Suppressor macrophage treated with lipopolysaccharide for 4 hours (primary cell): ENCODE results near the gene ZNF536.
A peak's percentile ranks its signal among the peaks of the same experiment; 100 is the strongest.
"Not testable (repeated sequence)": the region's sequence is repeated elsewhere in the genome, so short reads cannot be mapped to it uniquely, and the experiment has no call there.

Source experiments
- DNase-seq: peaks from one replicate; pipeline ENCODE4 v3.0.0-alpha.2; 2020

ZNF536 gene

GRCh38 chr19:30497034-30497433 lies 124.8 kb downstream of the ZNF536 start:
- no peak for DNase-seq

- DNase-seq: not testable (repeated sequence)
Observed at GRCh38 chr19:30498085-30498484, 125.9 kb downstream of the ZNF536 start.

GRCh38 chr19:30498707-30499106 lies 126.5 kb downstream of the ZNF536 start:
- no peak for DNase-seq

GRCh38 chr19:30504272-30504671 lies 132.1 kb downstream of the ZNF536 start:
- no peak for DNase-seq

- no peak for DNase-seq
Observed at GRCh38 chr19:30512176-30513081, 140.2 kb downstream of the ZNF536 start.

GRCh38 chr19:30513082-30513411 lies 140.9 kb downstream of the ZNF536 start:
- DNase-seq: no peak

GRCh38 chr19:30516111-30516510 lies 143.9 kb downstream of the ZNF536 start:
- no peak for DNase-seq

GRCh38 chr19:30516531-30516930 lies 144.3 kb downstream of the ZNF536 start:
- DNase-seq: no peak

GRCh38 chr19:30518965-30519606 lies 146.9 kb downstream of the ZNF536 start:
- no peak for DNase-seq

- DNase-seq: no peak
Observed at GRCh38 chr19:30519607-30520205, 147.5 kb downstream of the ZNF536 start.

GRCh38 chr19:30520735-30521479 lies 148.7 kb downstream of the ZNF536 start:
- no peak for DNase-seq

- DNase-seq: no peak
Observed at GRCh38 chr19:30521937-30522336, 149.8 kb downstream of the ZNF536 start.

- no peak for DNase-seq
Observed at GRCh38 chr19:30522341-30522740, 150.2 kb downstream of the ZNF536 start.

- no peak for DNase-seq
Observed at GRCh38 chr19:30523791-30524190, 151.6 kb downstream of the ZNF536 start.

- no peak for DNase-seq
Observed at GRCh38 chr19:30525383-30525782, 153.2 kb downstream of the ZNF536 start.

- DNase-seq: no peak
Observed at GRCh38 chr19:30528919-30529318, 156.7 kb downstream of the ZNF536 start.

- no peak for DNase-seq
Observed at GRCh38 chr19:30529876-30530275, 157.7 kb downstream of the ZNF536 start.

GRCh38 chr19:30530751-30531150 lies 158.6 kb downstream of the ZNF536 start:
- no peak for DNase-seq

- no peak for DNase-seq
Observed at GRCh38 chr19:30535011-30535410, 162.8 kb downstream of the ZNF536 start.

GRCh38 chr19:30536975-30537374 lies 164.8 kb downstream of the ZNF536 start:
- no peak for DNase-seq

GRCh38 chr19:30539315-30539714 lies 167.1 kb downstream of the ZNF536 start:
- DNase-seq: no peak

- no peak for DNase-seq
Observed at GRCh38 chr19:30539981-30540380, 167.8 kb downstream of the ZNF536 start.

GRCh38 chr19:30540761-30541160 lies 168.6 kb downstream of the ZNF536 start:
- peak; percentile 3 for DNase-seq
